Mammary epithelial cell (primary cell): ENCODE results near the gene RNF5.

ENCODE experiments used
- CTCF ChIP-seq, 2 donors: IDR thresholded peaks in 1 of 2; conservative IDR thresholded peaks in 1 of 2; 2 replicates each; pipeline ENCODE4 v1.5.1; 2011 to 2012; ENCODE audit warnings: inconsistent platforms in 2 of 2, low read length in 2 of 2, mild to moderate bottlenecking in 2 of 2, control low read depth in 1 of 2, low read depth in 1 of 2; ENCODE audit not compliant: insufficient read depth in 1 of 2; ENCODE audit errors: extremely low read depth in 1 of 2
- EZH2 ChIP-seq: IDR thresholded peaks from 2 replicates; pipeline ENCODE4 v1.6.1; 2012; ENCODE audit warnings: low read length, inconsistent platforms, borderline replicate concordance

- no peak for TF ChIP-seq CTCF (conservative IDR thresholded peaks at IDR 0.05 in 1 of 2, IDR thresholded peaks at IDR 0.05 in 1 of 2; ENCODE audit: extremely low read depth in 1 of 2, insufficient read depth in 1 of 2, low read depth in 1 of 2, low read length in 2 of 2)
- no peak for TF ChIP-seq EZH2
Measured at GRCh38 chr6:32168807-32169591, 9.2 kb upstream of the RNF5 start.
